H9 (cell line): ENCODE measurements around the gene ABCA7. TPM values are rescaled to one million over a fixed set of nuclear protein-coding genes. Genes with fewer than 3 reads are reported as not detected.

Source experiments
- DNase-seq: peaks from one replicate; pipeline ENCODE4 v3.0.0-alpha.2; 2017
- H2AFZ ChIP-seq: one replicate; pipeline ENCODE4 v1.6.1; 2013; ENCODE audit warnings: mild to moderate bottlenecking, low read length, control low read depth, moderate library complexity
- H2AK5ac ChIP-seq: 2 replicates; pipeline ENCODE4 v1.6.1; 2013; ENCODE audit warnings: low read length, control low read depth, mixed read lengths; ENCODE audit not compliant: insufficient read length
- H2BK120ac ChIP-seq: one replicate; pipeline ENCODE4 v1.6.1; 2013; ENCODE audit warnings: low read depth, mild to moderate bottlenecking, low read length, control low read depth, inconsistent platforms; ENCODE audit not compliant: poor library complexity, severe bottlenecking
- H2BK12ac ChIP-seq: 2 replicates; pipeline ENCODE4 v1.6.1; 2013; ENCODE audit warnings: low read length, control low read depth, mixed read lengths, low read depth; ENCODE audit not compliant: insufficient read length
- H2BK15ac ChIP-seq: 2 replicates; pipeline ENCODE4 v1.6.1; 2013; ENCODE audit warnings: low read depth, low read length, control low read depth
- H2BK20ac ChIP-seq: one replicate; pipeline ENCODE4 v1.6.1; 2013; ENCODE audit warnings: low read depth, mild to moderate bottlenecking, low read length, control low read depth, inconsistent platforms; ENCODE audit not compliant: poor library complexity, severe bottlenecking
- H2BK5ac ChIP-seq: 2 replicates; pipeline ENCODE4 v1.6.1; 2013; ENCODE audit warnings: low read length, control low read depth, mixed read lengths; ENCODE audit not compliant: insufficient read length
- H3K14ac ChIP-seq: 2 replicates; pipeline ENCODE4 v1.6.1; 2013; ENCODE audit warnings: low read length, control low read depth; ENCODE audit not compliant: insufficient read depth
- H3K18ac ChIP-seq: 2 replicates; pipeline ENCODE4 v1.6.1; 2013; ENCODE audit warnings: low read depth, mild to moderate bottlenecking, mixed read lengths, low read length, control low read depth; ENCODE audit not compliant: insufficient read length
- H3K23ac ChIP-seq: 2 replicates; pipeline ENCODE4 v1.6.1; 2013; ENCODE audit warnings: low read length, control low read depth, mixed read lengths, low read depth; ENCODE audit not compliant: insufficient read length
- H3K23me2 ChIP-seq: 2 replicates; pipeline ENCODE4 v1.6.1; 2013; ENCODE audit warnings: low read depth, mild to moderate bottlenecking, mixed read lengths, low read length, control low read depth; ENCODE audit not compliant: insufficient read length, poor library complexity, severe bottlenecking
- H3K27ac ChIP-seq: 2 replicates; pipeline ENCODE4 v1.5.1; 2013; ENCODE audit warnings: low read length, control low read depth, mixed read lengths, low read depth; ENCODE audit not compliant: insufficient read length
- H3K27me3 ChIP-seq: 2 replicates; pipeline ENCODE4 v1.6.1; 2013; ENCODE audit warnings: low read length, control low read depth, inconsistent platforms; ENCODE audit not compliant: insufficient read depth
- H3K4ac ChIP-seq: 2 replicates; pipeline ENCODE4 v1.6.1; 2013; ENCODE audit warnings: low read depth, mild to moderate bottlenecking, control low read depth, inconsistent platforms, low read length, moderate library complexity
- H3K4me1 ChIP-seq: 2 replicates; pipeline ENCODE4 v1.6.1; 2013; ENCODE audit warnings: low read length, control low read depth, inconsistent platforms; ENCODE audit not compliant: insufficient read depth
- H3K4me2 ChIP-seq: 2 replicates; pipeline ENCODE4 v1.6.1; 2013; ENCODE audit warnings: low read length, control low read depth, mixed read lengths; ENCODE audit not compliant: insufficient read length, insufficient read depth
- H3K56ac ChIP-seq: 2 replicates; pipeline ENCODE4 v1.6.1; 2013; ENCODE audit warnings: low read depth, mild to moderate bottlenecking, mixed read lengths, low read length, control low read depth; ENCODE audit not compliant: insufficient read length
- H3K79me1 ChIP-seq: 2 replicates; pipeline ENCODE4 v1.6.1; 2013; ENCODE audit warnings: low read depth, mild to moderate bottlenecking, moderate library complexity, low read length, control low read depth, inconsistent platforms; ENCODE audit not compliant: insufficient read depth, poor library complexity, severe bottlenecking
- H3K79me2 ChIP-seq: 2 replicates; pipeline ENCODE4 v1.6.1; 2013; ENCODE audit warnings: low read length, control low read depth, inconsistent platforms; ENCODE audit not compliant: insufficient read depth
- H3K9ac ChIP-seq: 2 replicates; pipeline ENCODE4 v1.6.1; 2013; ENCODE audit warnings: low read length, control low read depth, mixed read lengths; ENCODE audit not compliant: insufficient read length; ENCODE audit errors: extremely low read depth
- H3K9me3 ChIP-seq: one replicate; pipeline ENCODE4 v1.6.1; 2013; ENCODE audit warnings: low read depth, low read length, inconsistent platforms; ENCODE audit not compliant: control insufficient read depth
- H3T11ph ChIP-seq: one replicate; pipeline ENCODE4 v1.6.1; 2013; ENCODE audit warnings: mild to moderate bottlenecking, low read length, control low read depth, inconsistent platforms
- H4K20me1 ChIP-seq: one replicate; pipeline ENCODE4 v1.6.1; 2013; ENCODE audit not compliant: control insufficient read depth, insufficient read length, insufficient read depth
- H4K5ac ChIP-seq: 2 replicates; pipeline ENCODE4 v1.6.1; 2013; ENCODE audit warnings: low read depth, mild to moderate bottlenecking, mixed read lengths, low read length, control low read depth; ENCODE audit not compliant: insufficient read length
- H4K8ac ChIP-seq: replicated peaks from 2 replicates; pipeline ENCODE4 v1.6.1; 2013; ENCODE audit warnings: low read length, control low read depth, mixed read lengths, low read depth; ENCODE audit not compliant: insufficient read length
- H4K91ac ChIP-seq: 2 replicates; pipeline ENCODE4 v1.6.1; 2013; ENCODE audit warnings: low read depth, mild to moderate bottlenecking, moderate library complexity, mixed read lengths, low read length, control low read depth; ENCODE audit not compliant: insufficient read length
- H3K27ac Mint-ChIP-seq, 3 experiments: 2 replicates in 2 of 3; 3 replicates in 1 of 3; pipeline ENCODE4 v1.8.0; 2020 to 2021; ENCODE audit warnings: mixed read lengths in 3 of 3, mild to moderate bottlenecking in 1 of 3, moderate library complexity in 1 of 3
- H3K27me3 Mint-ChIP-seq: 2 replicates; pipeline ENCODE4 v1.8.0; 2021; ENCODE audit warnings: low read depth, mild to moderate bottlenecking, moderate library complexity, mixed read lengths
- H3K36me3 Mint-ChIP-seq, 3 experiments: 2 replicates in 2 of 3; 3 replicates in 1 of 3; pipeline ENCODE4 v1.8.0; 2020 to 2021; ENCODE audit warnings: low read depth in 3 of 3, mixed read lengths in 3 of 3; ENCODE audit not compliant: insufficient read depth in 1 of 3
- H3K4me1 Mint-ChIP-seq, 2 experiments: 2 replicates each; pipeline ENCODE4 v1.8.0; 2020; ENCODE audit warnings: mixed read lengths in 2 of 2
- H3K4me3 Mint-ChIP-seq, 2 experiments: 2 replicates in 1 of 2; 3 replicates in 1 of 2; pipeline ENCODE4 v1.8.0; 2020 to 2021; ENCODE audit warnings: mild to moderate bottlenecking in 2 of 2, mixed read lengths in 2 of 2, moderate library complexity in 1 of 2
- H3K9me3 Mint-ChIP-seq, 2 experiments: 2 replicates in 1 of 2; 3 replicates in 1 of 2; pipeline ENCODE4 v1.8.0; 2020; ENCODE audit warnings: mild to moderate bottlenecking in 2 of 2, mixed read lengths in 2 of 2, moderate library complexity in 1 of 2
- WGBS: extraction: QIAGEN DNeasy Blood & Tissue Kit; methylation state at CpG from one replicate; pipeline ENCODE4 v1.1.7; 2013; ENCODE audit warnings: missing lambda C conversion rate, low lambda C conversion rate, mixed read lengths; ENCODE audit not compliant: insufficient read length; ENCODE audit errors: extremely low coverage; 5-methylcytosine and 5-hydroxymethylcytosine counted together
- total RNA-seq: library from RNA; stranded (reverse); gene quantifications from 2 replicates; pipeline ENCODE4 v1.2.1, GENCODE V29; 2021
- TF ChIP-seq, protein P1 (sequence below): fragments of 200-600 bp; sonication (generic); conservative IDR thresholded peaks from 3 replicates; pipeline ENCODE4 v1.8.0; 2021; ENCODE audit warnings: antibody characterized with exemption, mild to moderate bottlenecking

ABCA7 gene
- total RNA-seq, 1 experiment from 2014 or later: 34.6 TPM

DNA sequence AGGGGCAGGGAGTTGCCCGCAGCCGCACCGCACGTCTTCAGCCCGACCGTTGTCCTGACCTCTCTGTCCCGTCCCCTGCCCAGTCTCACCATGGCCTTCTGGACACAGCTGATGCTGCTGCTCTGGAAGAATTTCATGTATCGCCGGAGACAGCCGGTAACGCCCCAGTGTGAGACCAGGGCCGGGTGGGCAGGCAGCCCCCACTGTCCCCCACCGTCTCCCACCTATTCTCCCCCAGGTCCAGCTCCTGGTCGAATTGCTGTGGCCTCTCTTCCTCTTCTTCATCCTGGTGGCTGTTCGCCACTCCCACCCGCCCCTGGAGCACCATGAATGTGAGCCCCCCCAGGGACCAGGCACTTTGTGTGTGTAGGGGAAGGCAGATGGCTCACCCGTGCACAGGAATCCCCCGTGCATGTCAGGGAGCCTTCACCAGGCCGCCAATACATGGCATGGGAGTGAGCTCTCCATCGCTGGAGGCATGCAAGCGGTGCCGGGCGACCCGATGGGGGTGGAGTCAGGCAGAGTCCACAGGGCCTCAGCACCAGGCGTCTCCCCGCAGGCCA, 1.4 kb downstream of the ABCA7 start:
- H3K27ac ChIP-seq: no peak overlapping the region
- no peak overlapping the region for H4K91ac ChIP-seq
- DNase-seq: peak; percentile 27
- no peak overlapping the region for H2BK5ac ChIP-seq
- no peak overlapping the region for H4K5ac ChIP-seq
- H3K27ac Mint-ChIP-seq: no peak overlapping the region; a peak in 1 of 7 replicates
- H3K4me3 Mint-ChIP-seq: peak overlapping the region; percentile 82 to 93
- no peak overlapping the region for H2BK12ac ChIP-seq
- no peaks in the 10 kb centered on the region; the same call in 1 of the 2 replicates for H3K4me1 ChIP-seq
- H2BK120ac ChIP-seq: no peak overlapping the region
- H3K79me1 ChIP-seq: no peaks in the 10 kb centered on the region
- no peaks in the 10 kb centered on the region for H3K79me2 ChIP-seq
- no peak overlapping the region for H3T11ph ChIP-seq
- H3K4ac ChIP-seq: no peak overlapping the region
- no peak overlapping the region for H3K23ac ChIP-seq
- H2AK5ac ChIP-seq: no peak overlapping the region
- H3K56ac ChIP-seq: no peak overlapping the region
- H3K27me3 Mint-ChIP-seq: peaks cover 2% of the 10 kb centered on the region; the same call in 1 of the 2 replicates
- no peak overlapping the region for H3K14ac ChIP-seq
- no peak overlapping the region for H2BK20ac ChIP-seq
- WGBS: no CpG with 5 or more reads among the region's 26 CpGs
- no peak overlapping the region for H3K18ac ChIP-seq
- H3K9me3 Mint-ChIP-seq: no peaks in the 10 kb centered on the region
- no peaks in the 10 kb centered on the region for H4K20me1 ChIP-seq
- peak overlapping the region; percentile 69 for H3K4me2 ChIP-seq
- no peaks in the 10 kb centered on the region for H3K9me3 ChIP-seq
- H3K27me3 ChIP-seq: no peaks in the 10 kb centered on the region
- no peak overlapping the region for H2AFZ ChIP-seq
- TF ChIP-seq, protein P1, sequence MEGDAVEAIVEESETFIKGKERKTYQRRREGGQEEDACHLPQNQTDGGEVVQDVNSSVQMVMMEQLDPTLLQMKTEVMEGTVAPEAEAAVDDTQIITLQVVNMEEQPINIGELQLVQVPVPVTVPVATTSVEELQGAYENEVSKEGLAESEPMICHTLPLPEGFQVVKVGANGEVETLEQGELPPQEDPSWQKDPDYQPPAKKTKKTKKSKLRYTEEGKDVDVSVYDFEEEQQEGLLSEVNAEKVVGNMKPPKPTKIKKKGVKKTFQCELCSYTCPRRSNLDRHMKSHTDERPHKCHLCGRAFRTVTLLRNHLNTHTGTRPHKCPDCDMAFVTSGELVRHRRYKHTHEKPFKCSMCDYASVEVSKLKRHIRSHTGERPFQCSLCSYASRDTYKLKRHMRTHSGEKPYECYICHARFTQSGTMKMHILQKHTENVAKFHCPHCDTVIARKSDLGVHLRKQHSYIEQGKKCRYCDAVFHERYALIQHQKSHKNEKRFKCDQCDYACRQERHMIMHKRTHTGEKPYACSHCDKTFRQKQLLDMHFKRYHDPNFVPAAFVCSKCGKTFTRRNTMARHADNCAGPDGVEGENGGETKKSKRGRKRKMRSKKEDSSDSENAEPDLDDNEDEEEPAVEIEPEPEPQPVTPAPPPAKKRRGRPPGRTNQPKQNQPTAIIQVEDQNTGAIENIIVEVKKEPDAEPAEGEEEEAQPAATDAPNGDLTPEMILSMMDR: no peak
- peaks cover 9% of the 10 kb centered on the region for H3K23me2 ChIP-seq
- H3K4me1 Mint-ChIP-seq: peaks cover 13 to 29% of the 10 kb centered on the region in 2 experiments
- H3K36me3 Mint-ChIP-seq: peaks cover 13 to 42% (median 25%) of the 10 kb centered on the region in 3 experiments; a peak in 6 of 7 replicates
- H2BK15ac ChIP-seq: no peak overlapping the region
- H3K9ac ChIP-seq: no peak overlapping the region
- no peak overlapping the region for H4K8ac ChIP-seq
